NCI-H460 (cell line): Measurements from ENCODE around the gene USF3. TPM values are rescaled to one million over a fixed set of nuclear protein-coding genes. Genes with fewer than 3 reads are reported as not detected.

Experiments used
- DNase-seq: peaks from one replicate; pipeline ENCODE4 v3.0.0-alpha.2; 2016; ENCODE audit warnings: low read depth; ENCODE audit errors: extremely low read depth
- small RNA-seq, 2 experiments: library from RNA; depleted of rRNA; stranded (forward); fragments of <200 nt; gene quantifications; one replicate each; pipeline ENCODE3, GENCODE V24; 2014
- total RNA-seq: library from RNA; depleted of rRNA; stranded (reverse); fragments of >200 nt; shearing (Covaris generic); gene quantifications from 2 replicates; pipeline ENCODE4 v1.2.3, GENCODE V29; 2014; rRNA removed

USF3 gene
- total RNA-seq, 1 experiment from 2014 or later, result 7.9 TPM

DNA sequence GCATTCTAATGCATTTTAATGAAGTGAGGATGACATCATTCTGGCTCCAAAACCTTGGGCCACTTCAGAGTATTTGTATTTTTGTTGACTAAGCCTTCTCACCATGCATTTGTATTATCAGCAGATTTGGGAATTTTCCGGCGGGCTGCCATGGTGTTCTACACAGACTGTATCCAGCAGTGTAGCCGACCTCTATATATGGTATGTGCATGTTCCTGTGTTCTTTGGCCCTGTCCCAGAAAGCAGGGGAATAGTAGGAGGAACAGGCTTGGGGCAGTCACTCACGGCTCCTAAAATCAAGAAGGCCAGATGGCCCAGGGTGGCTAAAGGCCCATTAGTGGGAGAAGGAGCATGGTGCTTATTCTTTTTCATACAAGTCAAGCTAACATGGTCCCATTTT is 80.5 kb downstream of the USF3 start:
- no peak for DNase-seq

- DNase-seq, result no peak
Observed at GRCh38 chr3:113614402-113614801, 82.0 kb downstream of the USF3 start.

- no peak for DNase-seq
Observed at GRCh38 chr3:113607219-113607596, 89.2 kb downstream of the USF3 start.

DNA sequence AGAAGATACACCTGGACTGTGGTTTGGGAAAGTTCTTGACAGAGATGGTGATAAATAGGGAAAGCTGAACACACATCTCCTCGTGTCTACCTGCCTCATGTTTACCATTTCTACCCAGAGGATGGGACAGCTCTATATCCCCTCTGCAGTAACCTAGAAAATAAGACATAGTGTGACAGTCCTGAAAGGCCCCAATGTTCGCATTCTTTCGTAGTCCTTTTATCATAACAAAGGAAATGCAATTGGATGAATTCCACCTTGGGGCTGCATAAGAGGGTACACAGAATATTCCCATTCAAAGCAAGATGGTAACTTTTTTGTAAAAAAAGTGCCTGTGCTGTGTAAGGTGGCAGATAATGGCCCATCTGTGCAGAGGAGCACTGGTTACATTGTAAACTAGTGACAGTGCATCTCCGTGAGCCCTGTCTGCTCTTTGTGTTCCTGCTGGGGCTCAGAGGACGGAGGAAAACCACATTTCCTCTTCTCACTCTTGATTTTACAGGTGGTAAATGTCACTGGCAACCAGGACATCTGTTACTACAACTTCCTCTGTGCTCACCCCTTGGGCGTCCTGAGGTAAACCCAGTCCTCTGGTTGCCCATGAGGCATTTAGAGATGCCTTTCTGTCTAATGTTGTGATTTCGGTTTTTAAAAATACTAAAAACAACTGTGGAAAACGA is 89.8 kb downstream of the USF3 start:
- DNase-seq, result no peak

- DNase-seq, result no peak
Observed at GRCh38 chr3:113602836-113603235, 93.6 kb downstream of the USF3 start.

- no peak for DNase-seq
Observed at GRCh38 chr3:113602256-113602655, 94.2 kb downstream of the USF3 start.

GRCh38 chr3:113601240-113601639 is 95.2 kb downstream of the USF3 start:
- DNase-seq, result no peak

DNA sequence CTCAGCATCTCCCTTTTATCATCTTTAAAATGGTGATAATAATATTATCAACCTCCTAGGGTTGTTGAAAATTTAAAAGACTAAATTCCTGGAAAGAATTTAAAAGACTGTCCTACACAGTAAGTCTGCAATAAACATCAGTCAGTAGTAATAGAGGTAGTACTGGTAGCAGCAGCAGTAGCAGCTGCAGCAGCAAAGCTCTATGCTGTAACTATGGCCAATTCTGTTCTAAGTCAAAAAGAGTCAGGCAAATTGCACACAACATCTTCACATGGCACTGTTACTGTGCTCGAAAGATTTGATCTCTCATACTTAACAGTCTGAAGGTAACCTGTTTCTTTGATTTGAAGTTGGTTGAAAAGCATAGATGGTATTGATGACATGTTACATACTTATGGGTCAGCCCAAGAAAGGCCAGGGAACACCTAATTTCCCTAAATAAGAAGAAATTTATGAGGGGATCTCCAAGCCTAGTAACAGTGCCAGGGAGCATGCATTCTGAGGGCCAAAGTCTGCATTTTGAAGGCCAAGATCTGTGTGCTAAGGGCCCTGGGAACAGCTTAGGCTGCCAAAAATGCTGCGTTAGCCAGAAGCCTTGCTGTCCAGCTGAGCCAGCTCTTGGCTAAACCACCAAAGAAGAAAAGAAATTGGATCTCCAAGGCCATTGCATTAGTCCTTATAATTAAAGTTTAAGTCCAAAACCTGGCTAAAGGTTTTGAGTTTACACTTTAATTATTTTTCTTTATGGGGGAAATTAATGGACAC is 95.8 kb downstream of the USF3 start:
- DNase-seq, result no peak

Small RNAs within 50 kb of the gene (small RNA-seq; reads per million reads assigned to genes)
- 0.02 to 0.18 reads per million in 2 experiments for gene RN7SL767P

Other genes starting within 250 kb of the USF3 start
- 5.4 and 9.3 TPM in 2 replicates for gene SPICE1, start 181.5 kb downstream of the USF3 start, total RNA-seq
- not detected in 2 replicates for gene SIDT1, start 164.1 kb downstream of the USF3 start, total RNA-seq
- 167 and 183 TPM in 2 replicates for gene NAA50, start 49.6 kb upstream of the USF3 start, total RNA-seq
- 38.6 and 44.4 TPM in 2 replicates for gene ATP6V1A, start 50.4 kb upstream of the USF3 start, total RNA-seq
- gene GRAMD1C, start 142.1 kb upstream of the USF3 start, total RNA-seq, result 0.14 and 0.22 TPM in 2 replicates